Suprapubic skin (tissue), 4 donors: ENCODE results near the gene SPACA7. TPM values are rescaled to one million over a fixed set of nuclear protein-coding genes. Genes with fewer than 3 reads are reported as not detected.
"Not testable (repeated sequence)": the region's sequence is repeated elsewhere in the genome, so short reads cannot be mapped to it uniquely, and the experiment has no call there.

Experiments
- DNase-seq, 2 donors: peaks; one replicate each; pipeline ENCODE4 v3.0.0-alpha.2; 2019; ENCODE audit warnings: low spot score in 2 of 2
- H3K27ac ChIP-seq: fragments of 200-600 bp; sonication (generic); one replicate; pipeline ENCODE4 v1.5.1; 2019
- H3K27me3 ChIP-seq: fragments of 200-600 bp; sonication (generic); one replicate; pipeline ENCODE4 v1.5.1; 2019
- H3K36me3 ChIP-seq: fragments of 200-600 bp; sonication (generic); one replicate; pipeline ENCODE4 v1.5.1; 2019
- H3K4me1 ChIP-seq: fragments of 200-600 bp; sonication (generic); one replicate; pipeline ENCODE4 v1.5.1; 2019
- H3K4me3 ChIP-seq: fragments of 200-600 bp; sonication (generic); one replicate; pipeline ENCODE4 v1.5.1; 2019; ENCODE audit warnings: mild to moderate bottlenecking
- H3K9me3 ChIP-seq: fragments of 200-600 bp; sonication (generic); one replicate; pipeline ENCODE4 v1.5.1; 2019
- CTCF ChIP-seq, 2 donors: fragments of 200-600 bp in 1 of 2; fragments of 450-650 bp in 1 of 2; sonication (generic) in 1 of 2; IDR thresholded peaks; one replicate each; pipeline ENCODE4 v1.5.1; 2016 to 2019; ENCODE audit warnings: antibody characterized with exemption in 2 of 2, mild to moderate bottlenecking in 1 of 2, moderate library complexity in 1 of 2
- EP300 ChIP-seq: sonication (generic); formaldehyde crosslinking; IDR thresholded peaks from one replicate; pipeline ENCODE4 v1.6.1; 2017; ENCODE audit warnings: antibody characterized with exemption
- POLR2A ChIP-seq, 2 donors: fragments of 450-650 bp; IDR thresholded peaks; one replicate each; pipeline ENCODE4 v1.6.1; 2017; ENCODE audit warnings: antibody characterized with exemption in 2 of 2, mild to moderate bottlenecking in 2 of 2, moderate library complexity in 2 of 2
- POLR2AphosphoS5 ChIP-seq, 3 donors: sonication (generic); formaldehyde crosslinking; IDR thresholded peaks; one replicate each; pipeline ENCODE4 v1.6.1; 2017; ENCODE audit warnings: antibody characterized with exemption in 3 of 3
- WGBS: methylation state at CpG from one replicate; pipeline ENCODE4 v1.1.5; 2018; 5-methylcytosine and 5-hydroxymethylcytosine counted together
- total RNA-seq, 4 donors: library from RNA; depleted of rRNA; stranded (reverse); fragments of >200 nt; gene quantifications; one replicate each; pipeline ENCODE4 v1.1.0, GENCODE V29; 2016

SPACA7 gene
- total RNA-seq, 4 donors from 2014 or later: not detected

- H3K36me3 ChIP-seq: no peaks in the 10 kb centered on the region
- H3K4me3 ChIP-seq: no peak overlapping the region
- H3K9me3 ChIP-seq: peaks cover 26% of the 10 kb centered on the region
- no peak overlapping the region for H3K27ac ChIP-seq
- TF ChIP-seq CTCF (IDR thresholded peaks at IDR 0.05) (no peak), POLR2AphosphoS5 (IDR thresholded peaks at IDR 0.05) (no peak), POLR2A (IDR thresholded peaks at IDR 0.05) (no peak), EP300 (no peak)
- H3K4me1 ChIP-seq: no peaks in the 10 kb centered on the region
- no peak for DNase-seq
- H3K27me3 ChIP-seq: no peaks in the 10 kb centered on the region
- WGBS: 85% methylated on average over 14 of the region's 14 CpGs
Observed at GRCh38 chr13:112424098-112424497, 47.9 kb downstream of the SPACA7 start.

GRCh38 chr13:112428704-112429103, 52.5 kb downstream of the SPACA7 start:
- Histone ChIP-seq H3K4me3 (no peak overlapping the region), H3K27me3 (peaks cover 7% of the 10 kb centered on the region), H3K36me3 (no peaks in the 10 kb centered on the region), H3K4me1 (no peaks in the 10 kb centered on the region), H3K27ac (no peak overlapping the region), H3K9me3 (peaks cover 21% of the 10 kb centered on the region)
- TF ChIP-seq CTCF (IDR thresholded peaks at IDR 0.05) (no peak), POLR2AphosphoS5 (IDR thresholded peaks at IDR 0.05) (no peak), EP300 (no peak), POLR2A (IDR thresholded peaks at IDR 0.05) (no peak)
- DNase-seq: no peak

GRCh38 chr13:112431734-112432133, 55.6 kb downstream of the SPACA7 start:
- Histone ChIP-seq H3K27me3 (peaks cover 7% of the 10 kb centered on the region), H3K4me3 (no peak overlapping the region), H3K27ac (no peak overlapping the region), H3K4me1 (no peaks in the 10 kb centered on the region), H3K36me3 (no peaks in the 10 kb centered on the region), H3K9me3 (peaks cover 18% of the 10 kb centered on the region)
- TF ChIP-seq POLR2AphosphoS5 (IDR thresholded peaks at IDR 0.05): no peak
- no peak for TF ChIP-seq POLR2A (IDR thresholded peaks at IDR 0.05)
- no peak for TF ChIP-seq EP300
- no peak for TF ChIP-seq CTCF (IDR thresholded peaks at IDR 0.05)
- DNase-seq: peak in 1 of 2 donors; percentile 50
- WGBS: 81% methylated on average over 5 of the region's 5 CpGs

GRCh38 chr13:112432734-112433133, 56.6 kb downstream of the SPACA7 start:
- not testable (repeated sequence) for H3K4me3 ChIP-seq, H3K27ac ChIP-seq, H3K36me3 ChIP-seq, H3K4me1 ChIP-seq, DNase-seq, H3K27me3 ChIP-seq
- 100% methylated on average over 2 of the region's 5 CpGs for WGBS
- peaks cover 18% of the 10 kb centered on the region for H3K9me3 ChIP-seq

GRCh38 chr13:112433517-112433916, 57.4 kb downstream of the SPACA7 start:
- not testable (repeated sequence) for H3K36me3 ChIP-seq, H3K4me3 ChIP-seq, H3K4me1 ChIP-seq, H3K27me3 ChIP-seq, H3K27ac ChIP-seq
- peak in 1 of 2 donors; percentile 48 for DNase-seq
- 88% methylated on average over 16 of the region's 16 CpGs for WGBS
- H3K9me3 ChIP-seq: peaks cover 21% of the 10 kb centered on the region

GRCh38 chr13:112434032-112434431, 57.9 kb downstream of the SPACA7 start:
- DNase-seq: peak in 1 of 2 donors; percentile 67
- Histone ChIP-seq H3K27ac (no peak overlapping the region), H3K4me3 (no peak overlapping the region), H3K4me1 (no peaks in the 10 kb centered on the region), H3K9me3 (peaks cover 17% of the 10 kb centered on the region), H3K27me3 (peaks cover 8% of the 10 kb centered on the region), H3K36me3 (no peaks in the 10 kb centered on the region)
- WGBS: 73% methylated on average over 4 of the region's 13 CpGs
- TF ChIP-seq POLR2A (IDR thresholded peaks at IDR 0.05) (no peak), CTCF (IDR thresholded peaks at IDR 0.05) (no peak), EP300 (no peak), POLR2AphosphoS5 (IDR thresholded peaks at IDR 0.05) (no peak)
